Mesothelial cell of epicardium (in vitro differentiated cells): ENCODE measurements around the gene JPH2. TPM values are rescaled to one million over a fixed set of nuclear protein-coding genes. Genes with fewer than 3 reads are reported as not detected.

ENCODE experiments used
- DNase-seq, 2 experiments: peaks; one replicate each; pipeline ENCODE4 v3.0.0; 2021; ENCODE audit warnings: low spot score in 2 of 2; ENCODE audit not compliant: unreplicated experiment in 2 of 2
- H3K27ac Mint-ChIP-seq: 2 replicates; pipeline ENCODE4 v1.8.0; 2021; ENCODE audit warnings: mixed read lengths
- H3K27me3 Mint-ChIP-seq: 2 replicates; pipeline ENCODE4 v1.8.0; 2021; ENCODE audit warnings: low read depth, mixed read lengths
- H3K36me3 Mint-ChIP-seq: 2 replicates; pipeline ENCODE4 v1.8.0; 2021; ENCODE audit warnings: mixed read lengths
- H3K4me1 Mint-ChIP-seq: 2 replicates; pipeline ENCODE4 v1.8.0; 2021; ENCODE audit warnings: mixed read lengths
- H3K4me3 Mint-ChIP-seq: 2 replicates; pipeline ENCODE4 v1.8.0; 2021; ENCODE audit warnings: mild to moderate bottlenecking, moderate library complexity, mixed read lengths
- H3K9me3 Mint-ChIP-seq: 2 replicates; pipeline ENCODE4 v1.8.0; 2021; ENCODE audit warnings: mixed read lengths
- CTCF ChIP-seq: fragments of 200-600 bp; sonication (generic); IDR thresholded peaks from one replicate; pipeline ENCODE4 v1.5.0; 2021; ENCODE audit warnings: antibody characterized with exemption; ENCODE audit not compliant: unreplicated experiment
- total RNA-seq: library from RNA; stranded (reverse); gene quantifications from 3 replicates; pipeline ENCODE4 v1.2.1, GENCODE V29; 2021

Gene JPH2
- total RNA-seq, 1 donor from 2014 or later = 3.5 TPM

GRCh38 chr20:44081476-44081875 is 105.5 kb downstream of the JPH2 start:
- no peak for TF ChIP-seq CTCF
- peaks cover 2% of the 10 kb centered on the region for H3K27me3 Mint-ChIP-seq
- DNase-seq = no peak
- no peaks in the 10 kb centered on the region for H3K9me3 Mint-ChIP-seq
- no peak overlapping the region for H3K27ac Mint-ChIP-seq
- H3K36me3 Mint-ChIP-seq = no peaks in the 10 kb centered on the region
- no peak overlapping the region for H3K4me3 Mint-ChIP-seq
- H3K4me1 Mint-ChIP-seq = no peaks in the 10 kb centered on the region

- H3K4me1 Mint-ChIP-seq = no peaks in the 10 kb centered on the region
- H3K27ac Mint-ChIP-seq = no peak overlapping the region
- peak; percentile 95 for TF ChIP-seq CTCF
- no peaks in the 10 kb centered on the region for H3K36me3 Mint-ChIP-seq
- H3K9me3 Mint-ChIP-seq = no peaks in the 10 kb centered on the region
- peaks cover 2% of the 10 kb centered on the region for H3K27me3 Mint-ChIP-seq
- DNase-seq = peak in 1 of 2 experiments; percentile 79
- H3K4me3 Mint-ChIP-seq = no peak overlapping the region
Measured at GRCh38 chr20:44080646-44081267, 106.2 kb downstream of the JPH2 start.

- H3K27me3 Mint-ChIP-seq = peaks cover 2% of the 10 kb centered on the region
- H3K4me1 Mint-ChIP-seq = no peaks in the 10 kb centered on the region
- H3K4me3 Mint-ChIP-seq = no peak overlapping the region
- TF ChIP-seq CTCF = no peak
- no peak overlapping the region for H3K27ac Mint-ChIP-seq
- no peaks in the 10 kb centered on the region for H3K36me3 Mint-ChIP-seq
- no peak for DNase-seq
- no peaks in the 10 kb centered on the region for H3K9me3 Mint-ChIP-seq
Measured at GRCh38 chr20:44080064-44080463, 106.9 kb downstream of the JPH2 start.

GRCh38 chr20:44079291-44079690 is 107.7 kb downstream of the JPH2 start:
- H3K4me3 Mint-ChIP-seq = no peak overlapping the region

GRCh38 chr20:44075950-44076232 is 111.1 kb downstream of the JPH2 start:
- H3K4me1 Mint-ChIP-seq = no peaks in the 10 kb centered on the region
- no peak overlapping the region for H3K4me3 Mint-ChIP-seq
- H3K9me3 Mint-ChIP-seq = no peaks in the 10 kb centered on the region
- no peak for DNase-seq
- H3K27me3 Mint-ChIP-seq = peaks cover 22% of the 10 kb centered on the region
- no peaks in the 10 kb centered on the region for H3K36me3 Mint-ChIP-seq
- H3K27ac Mint-ChIP-seq = no peak overlapping the region
- no peak for TF ChIP-seq CTCF

More at GRCh38 chr20:44079291-44079690, 107.7 kb downstream of the JPH2 start:
- H3K27ac Mint-ChIP-seq = no peak overlapping the region
- H3K9me3 Mint-ChIP-seq = no peaks in the 10 kb centered on the region
- no peaks in the 10 kb centered on the region for H3K4me1 Mint-ChIP-seq
- TF ChIP-seq CTCF = no peak
- H3K36me3 Mint-ChIP-seq = no peaks in the 10 kb centered on the region
- H3K27me3 Mint-ChIP-seq = peaks cover 3% of the 10 kb centered on the region
- no peak for DNase-seq
